H1 (cell line): ENCODE data around the gene LPAR6.

Experiments used
- ATF3 ChIP-seq: IDR thresholded peaks from 2 replicates; pipeline ENCODE4 v1.6.1; 2011; ENCODE audit warnings: low read depth, mild to moderate bottlenecking, low read length; ENCODE audit not compliant: insufficient read depth
- BACH1 ChIP-seq: IDR thresholded peaks from 2 replicates; pipeline ENCODE4 v1.6.1; 2012; ENCODE audit warnings: low read length, improper control_type of control experiment
- CHD7 ChIP-seq: fragments of 300-600 bp; sonication (generic); IDR thresholded peaks from 2 replicates; pipeline ENCODE4 v1.7.1; 2012; ENCODE audit warnings: low read length, moderate library complexity, mild to moderate bottlenecking, inconsistent platforms; ENCODE audit not compliant: insufficient replicate concordance
- CREB1 ChIP-seq: IDR thresholded peaks from 2 replicates; pipeline ENCODE4 v1.6.1; 2012; ENCODE audit warnings: inconsistent platforms
- CTCF ChIP-seq, 3 experiments: IDR thresholded peaks; 1 replicate in 2 of 3; 2 replicates in 1 of 3; pipeline versions ENCODE4 v1.5.1 to v1.6.1; 2011; ENCODE audit warnings: low read length in 3 of 3, mild to moderate bottlenecking in 3 of 3, inconsistent platforms in 2 of 3, low read depth in 1 of 3, moderate library complexity in 1 of 3; ENCODE audit not compliant: insufficient read depth in 1 of 3; ENCODE audit errors: control extremely low read depth in 1 of 3
- GABPA ChIP-seq: IDR thresholded peaks from 2 replicates; pipeline ENCODE4 v1.6.1; 2011; ENCODE audit warnings: mild to moderate bottlenecking, low read length, moderate library complexity, borderline replicate concordance; ENCODE audit not compliant: insufficient read depth
- HDAC2 ChIP-seq, 2 experiments: fragments of 300-600 bp in 1 of 2; sonication (generic) in 1 of 2; IDR thresholded peaks; 2 replicates each; pipeline ENCODE4 v1.6.1; 2011 to 2012; ENCODE audit warnings: low read depth in 2 of 2, low read length in 2 of 2, mild to moderate bottlenecking in 2 of 2, moderate library complexity in 2 of 2, borderline replicate concordance in 1 of 2, inconsistent platforms in 1 of 2
- HDAC6 ChIP-seq: IDR thresholded peaks from one replicate; pipeline ENCODE4 v1.7.1; 2012; ENCODE audit warnings: low read depth, mild to moderate bottlenecking, inconsistent platforms, low read length, moderate library complexity
- NANOG ChIP-seq: IDR thresholded peaks from 2 replicates; pipeline ENCODE4 v1.6.1; 2011; ENCODE audit warnings: low read length, low read depth, mild to moderate bottlenecking, inconsistent platforms; ENCODE audit not compliant: insufficient read depth, poor library complexity, severe bottlenecking
- POLR2A ChIP-seq, 2 experiments: IDR thresholded peaks; 1 replicate in 1 of 2; 2 replicates in 1 of 2; pipeline ENCODE4 v1.6.1; 2011; ENCODE audit warnings: low read depth in 2 of 2, low read length in 2 of 2, mild to moderate bottlenecking in 2 of 2; ENCODE audit errors: control extremely low read depth in 1 of 2
- RFX5 ChIP-seq: IDR thresholded peaks from 2 replicates; pipeline ENCODE4 v1.6.1; 2011; ENCODE audit warnings: low read depth, low read length, improper control_type of control experiment, borderline replicate concordance
- SIN3A ChIP-seq, 2 experiments: IDR thresholded peaks in 1 of 2; conservative IDR thresholded peaks in 1 of 2; 2 replicates each; pipeline ENCODE4 v1.6.1; 2011 to 2012; ENCODE audit warnings: low read length in 2 of 2, improper control_type of control experiment in 1 of 2, low read depth in 1 of 2, mild to moderate bottlenecking in 1 of 2
- SP4 ChIP-seq: IDR thresholded peaks from 2 replicates; pipeline ENCODE4 v1.6.1; 2012; ENCODE audit warnings: low read length, inconsistent platforms
- YY1 ChIP-seq: IDR thresholded peaks from 2 replicates; pipeline ENCODE4 v1.6.1; 2011; ENCODE audit warnings: low read depth, mild to moderate bottlenecking, low read length

GRCh38 chr13:48401480-48401879 lies 11.4 kb downstream of the LPAR6 start:
- TF ChIP-seq GABPA: no peak
- TF ChIP-seq HDAC6: no peak
- TF ChIP-seq POLR2A (IDR thresholded peaks at IDR 0.05; ENCODE audit: control extremely low read depth in 1 of 2, low read depth in 2 of 2, low read length in 2 of 2): no peak
- no peak for TF ChIP-seq RFX5
- TF ChIP-seq CTCF (IDR thresholded peaks at IDR 0.05; ENCODE audit: control extremely low read depth in 1 of 3, insufficient read depth in 1 of 3, low read depth in 1 of 3, low read length in 3 of 3): no peak
- no peak for TF ChIP-seq YY1
- no peak for TF ChIP-seq NANOG
- TF ChIP-seq BACH1: no peak
- TF ChIP-seq CREB1: no peak
- no peak for TF ChIP-seq SP4
- TF ChIP-seq SIN3A (conservative IDR thresholded peaks at IDR 0.05 in 1 of 2, IDR thresholded peaks at IDR 0.05 in 1 of 2; ENCODE audit: low read depth in 1 of 2, low read length in 2 of 2): no peak
- no peak for TF ChIP-seq HDAC2 (IDR thresholded peaks at IDR 0.05; ENCODE audit: borderline replicate concordance in 1 of 2, low read depth in 2 of 2, low read length in 2 of 2)
- TF ChIP-seq CHD7: no peak
- no peak for TF ChIP-seq ATF3
